GM18867 (cell line): ENCODE data around the gene CLDN24.

ENCODE experiments used
- ATAC-seq: cut with Tn5 transposase; IDR thresholded peaks from one replicate; pipeline ENCODE4 v1.9.1; 2021; ENCODE audit warnings: mild to moderate bottlenecking, moderate library complexity; ENCODE audit not compliant: unreplicated experiment

The CLDN24 gene

GRCh38 chr4:183322326-183322725 lies at the start of gene CLDN24:
CLDN24 (minus strand) TSS chr4:183322426; CDS start chr4:183322426, 0 bp downstream.
- ATAC-seq = no peak

- no peak for ATAC-seq
Measured at GRCh38 chr4:183370786-183371185, 48.6 kb upstream of the CLDN24 start.

GRCh38 chr4:183369073-183369472 lies 46.8 kb upstream of the CLDN24 start:
- ATAC-seq = no peak

GRCh38 chr4:183366206-183366835 lies 44.1 kb upstream of the CLDN24 start:
- ATAC-seq = no peak

- no peak for ATAC-seq
Measured at GRCh38 chr4:183364025-183364424, 41.8 kb upstream of the CLDN24 start.

GRCh38 chr4:183362916-183363542 lies 40.8 kb upstream of the CLDN24 start:
- no peak for ATAC-seq

GRCh38 chr4:183362036-183362435 lies 39.8 kb upstream of the CLDN24 start:
- no peak for ATAC-seq

GRCh38 chr4:183360161-183360919 lies 38.1 kb upstream of the CLDN24 start:
- no peak for ATAC-seq

GRCh38 chr4:183358215-183358755 lies 36.1 kb upstream of the CLDN24 start:
- no peak for ATAC-seq

GRCh38 chr4:183356931-183357675 lies 34.9 kb upstream of the CLDN24 start:
- ATAC-seq = no peak

- ATAC-seq = no peak
Measured at GRCh38 chr4:183356173-183356830, 34.1 kb upstream of the CLDN24 start.

GRCh38 chr4:183355405-183355804 lies 33.2 kb upstream of the CLDN24 start:
- no peak for ATAC-seq

- no peak for ATAC-seq
Measured at GRCh38 chr4:183354219-183354618, 32.0 kb upstream of the CLDN24 start.

GRCh38 chr4:183353557-183353956 lies 31.3 kb upstream of the CLDN24 start:
- no peak for ATAC-seq

GRCh38 chr4:183352546-183352945 lies 30.3 kb upstream of the CLDN24 start:
- ATAC-seq = no peak

GRCh38 chr4:183350317-183351071 lies 28.3 kb upstream of the CLDN24 start:
- no peak for ATAC-seq

- no peak for ATAC-seq
Measured at GRCh38 chr4:183349673-183350072, 27.4 kb upstream of the CLDN24 start.

- no peak for ATAC-seq
Measured at GRCh38 chr4:183348706-183349659, 26.8 kb upstream of the CLDN24 start.

GRCh38 chr4:183348136-183348535 lies 25.9 kb upstream of the CLDN24 start:
- no peak for ATAC-seq
